Tibial nerve (tissue), 4 donors: ENCODE measurements around the gene THOC5. TPM values are rescaled to one million over a fixed set of nuclear protein-coding genes. Genes with fewer than 3 reads are reported as not detected.
A peak's percentile ranks its signal among the peaks of the same experiment; 100 is the strongest.
"Not testable (repeated sequence)": the region's sequence is repeated elsewhere in the genome, so short reads cannot be mapped to it uniquely, and the experiment has no call there.

Experiments used
- DNase-seq, 2 donors: peaks; one replicate each; pipeline ENCODE4 v3.0.0-alpha.2; 2019; ENCODE audit warnings: low spot score in 2 of 2
- H3K27ac ChIP-seq, 4 donors: fragments of 200-600 bp; sonication (generic) in 3 of 4; one replicate each; pipeline ENCODE4 v1.5.1; 2017 to 2019; ENCODE audit warnings: mild to moderate bottlenecking in 1 of 4
- H3K27me3 ChIP-seq, 2 donors: fragments of 200-600 bp; sonication (generic) in 1 of 2; one replicate each; pipeline versions ENCODE4 v1.5.1 to v1.6.0; 2017 to 2019
- H3K36me3 ChIP-seq, 3 donors: fragments of 200-600 bp; sonication (generic); one replicate each; pipeline ENCODE4 v1.5.1; 2018 to 2019
- H3K4me1 ChIP-seq, 4 donors: fragments of 200-600 bp; sonication (generic) in 3 of 4; one replicate each; pipeline ENCODE4 v1.5.1; 2017 to 2019
- H3K4me3 ChIP-seq, 4 donors: fragments of 200-600 bp; sonication (generic) in 3 of 4; one replicate each; pipeline ENCODE4 v1.5.1; 2017 to 2019; ENCODE audit warnings: mild to moderate bottlenecking in 1 of 4, moderate library complexity in 1 of 4
- H3K9me3 ChIP-seq, 4 donors: fragments of 200-600 bp; sonication (generic) in 3 of 4; one replicate each; pipeline ENCODE4 v1.5.1; 2017 to 2019
- CTCF ChIP-seq, 5 experiments: fragments of 200-600 bp in 3 of 5; fragments of 450-650 bp in 2 of 5; sonication (generic) in 3 of 5; IDR thresholded peaks; one replicate each; pipeline ENCODE4 v1.5.1; 2016 to 2019; ENCODE audit warnings: antibody characterized with exemption in 5 of 5, mild to moderate bottlenecking in 3 of 5, moderate library complexity in 2 of 5
- EP300 ChIP-seq, 2 donors: sonication (generic); formaldehyde crosslinking; IDR thresholded peaks; one replicate each; pipeline ENCODE4 v1.6.1; 2017; ENCODE audit warnings: antibody characterized with exemption in 2 of 2, mild to moderate bottlenecking in 1 of 2
- POLR2A ChIP-seq, 2 donors: fragments of 450-650 bp; IDR thresholded peaks; one replicate each; pipeline ENCODE4 v1.6.1; 2017; ENCODE audit warnings: antibody characterized with exemption in 2 of 2, mild to moderate bottlenecking in 2 of 2, moderate library complexity in 2 of 2
- WGBS, 2 donors: methylation state at CpG; one replicate each; pipeline ENCODE4 v1.1.5; 2018; 5-methylcytosine and 5-hydroxymethylcytosine counted together
- total RNA-seq, 4 donors: library from RNA; depleted of rRNA; stranded (reverse); fragments of >200 nt; gene quantifications; one replicate each; pipeline ENCODE4 v1.1.0, GENCODE V29; 2016

The THOC5 gene
- total RNA-seq, 4 donors from 2014 or later, result 31.2 to 65.9 (median 50.3) TPM

DNA sequence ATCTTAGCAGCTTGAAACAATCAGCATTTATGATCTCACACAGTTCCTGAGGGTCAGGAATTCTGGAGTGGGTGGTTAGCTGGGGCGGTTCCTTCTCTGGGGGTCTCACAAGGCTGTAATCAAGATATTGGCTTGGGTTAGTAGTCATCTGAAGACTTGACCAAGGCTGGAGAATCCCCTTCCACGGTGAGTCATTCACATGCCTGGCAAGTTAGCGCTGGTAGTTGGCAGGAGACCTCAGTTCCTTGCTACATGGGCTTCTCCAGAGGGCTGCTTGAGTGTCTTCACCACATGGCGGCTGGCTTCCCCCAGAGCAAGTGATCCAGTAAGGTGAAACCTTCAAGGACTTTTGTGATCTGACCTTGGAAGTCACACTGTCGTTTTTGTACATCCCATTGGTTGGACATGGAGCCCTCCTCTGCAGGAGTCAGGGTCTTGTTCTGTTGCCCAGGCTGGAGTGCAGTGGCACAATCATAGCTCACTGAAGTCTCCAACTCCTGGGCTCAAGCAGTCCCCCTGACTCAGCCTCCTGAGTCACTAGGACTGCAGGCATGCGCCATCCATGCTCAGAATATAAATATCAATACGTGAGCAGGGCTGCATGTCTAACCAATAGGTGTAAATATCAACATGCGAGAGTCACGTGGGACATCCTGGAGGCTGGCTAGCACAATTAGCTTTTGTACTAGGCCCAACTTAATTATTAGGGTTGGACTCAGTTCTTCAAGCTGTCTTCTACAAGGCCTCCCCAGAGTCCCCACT is 34.6 kb upstream of the THOC5 start:
- H3K27me3 ChIP-seq, result no peaks in the 10 kb centered on the region
- no peak overlapping the region for H3K4me3 ChIP-seq
- DNase-seq, result no peak
- no peaks in the 10 kb centered on the region for H3K36me3 ChIP-seq
- H3K4me1 ChIP-seq, result no peaks in the 10 kb centered on the region
- no peaks in the 10 kb centered on the region for H3K9me3 ChIP-seq
- no peak overlapping the region for H3K27ac ChIP-seq
- 41 to 58% methylated on average over 9 of the region's 9 CpGs for WGBS, 2 donors
- TF ChIP-seq CTCF (IDR thresholded peaks at IDR 0.05), result no peak
- TF ChIP-seq POLR2A (IDR thresholded peaks at IDR 0.05), result no peak
- TF ChIP-seq EP300 (IDR thresholded peaks at IDR 0.05), result no peak

DNA sequence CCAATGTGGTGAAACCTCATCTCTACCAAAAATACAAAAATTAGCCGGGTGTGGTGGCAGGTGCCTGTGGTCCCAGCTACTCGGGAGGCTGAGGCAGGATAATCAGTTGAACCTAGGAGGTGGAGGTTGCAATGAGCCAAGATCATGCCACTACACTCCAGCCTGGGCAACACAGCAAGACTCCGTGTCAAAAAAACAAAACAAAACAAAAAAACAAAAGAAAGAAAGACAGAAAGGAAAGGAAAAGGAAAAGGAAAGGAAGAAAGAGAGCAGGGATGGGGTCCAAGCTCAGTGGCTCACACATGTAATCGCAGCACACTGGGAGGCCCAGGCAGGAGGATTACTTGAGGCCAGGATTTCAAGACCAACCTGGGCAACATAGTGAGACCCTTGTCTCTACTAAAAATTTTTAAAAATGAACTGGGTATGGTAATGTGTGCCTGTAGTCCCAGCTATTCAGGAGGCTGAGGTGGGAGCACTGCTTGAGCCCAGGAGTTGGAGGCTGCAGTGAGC is 32.7 kb upstream of the THOC5 start:
- not testable (repeated sequence) for H3K4me1 ChIP-seq, DNase-seq, H3K27ac ChIP-seq, H3K36me3 ChIP-seq, H3K4me3 ChIP-seq, H3K27me3 ChIP-seq, H3K9me3 ChIP-seq
- 92 to 94% methylated on average over 4 of the region's 4 CpGs for WGBS, 2 donors

GRCh38 chr22:29584975-29585374 is 31.4 kb upstream of the THOC5 start:
- no peak overlapping the region for H3K4me3 ChIP-seq
- WGBS, 2 donors, result 87 to 97% methylated on average over 5 of the region's 5 CpGs
- no peaks in the 10 kb centered on the region for H3K36me3 ChIP-seq
- peaks cover 0 to 16% (median 0%) of the 10 kb centered on the region in 4 donors for H3K4me1 ChIP-seq
- DNase-seq, result no peak
- H3K9me3 ChIP-seq, result no peaks in the 10 kb centered on the region
- TF ChIP-seq EP300 (IDR thresholded peaks at IDR 0.05), result no peak
- TF ChIP-seq CTCF (IDR thresholded peaks at IDR 0.05), result no peak
- no peak for TF ChIP-seq POLR2A (IDR thresholded peaks at IDR 0.05)
- H3K27me3 ChIP-seq, result no peaks in the 10 kb centered on the region
- H3K27ac ChIP-seq, result no peak overlapping the region

DNA sequence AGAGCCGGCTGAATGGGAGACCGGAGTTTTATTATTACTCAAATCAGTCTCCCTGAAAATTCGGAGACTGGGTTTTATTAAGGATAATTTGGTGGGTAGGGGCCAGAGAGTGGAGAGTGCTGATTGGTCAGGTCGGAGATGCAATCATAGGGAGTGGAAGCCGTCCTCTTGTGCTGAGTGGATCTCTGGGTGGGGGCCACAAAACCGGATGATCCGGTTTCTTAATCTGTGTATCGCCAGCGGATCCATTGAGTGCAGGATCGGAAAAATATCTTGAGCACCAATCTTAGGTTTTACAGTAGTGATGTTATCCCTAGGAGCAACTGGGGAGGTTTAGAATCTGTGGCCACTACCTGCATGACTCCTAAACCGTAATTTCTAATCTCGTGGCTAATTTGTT is 28.2 kb upstream of the THOC5 start:
- no peak overlapping the region for H3K27ac ChIP-seq
- 89 to 90% methylated on average over 12 of the region's 12 CpGs for WGBS, 2 donors
- H3K4me1 ChIP-seq, result peaks cover 0 to 16% (median 0%) of the 10 kb centered on the region in 4 donors
- H3K4me3 ChIP-seq, result no peak overlapping the region
- H3K36me3 ChIP-seq, result peaks cover 0 to 9% (median 0%) of the 10 kb centered on the region in 3 donors
- peaks cover 0 to 5% (median 0%) of the 10 kb centered on the region in 4 donors for H3K9me3 ChIP-seq
- H3K27me3 ChIP-seq, result no peaks in the 10 kb centered on the region
- TF ChIP-seq CTCF (IDR thresholded peaks at IDR 0.05) (no peak), EP300 (IDR thresholded peaks at IDR 0.05) (no peak), POLR2A (IDR thresholded peaks at IDR 0.05) (no peak)
- no peak for DNase-seq

- Histone ChIP-seq H3K36me3 (peaks cover 0 to 9% (median 0%) of the 10 kb centered on the region in 3 donors), H3K9me3 (peaks cover 0 to 5% (median 0%) of the 10 kb centered on the region in 4 donors), H3K4me3 (peak overlapping the region; percentile 44 to 77 (median 58)), H3K27ac (peak overlapping the region in 3 of 4 donors; percentile 40 to 79 (median 51)), H3K27me3 (no peaks in the 10 kb centered on the region), H3K4me1 (peaks cover 0 to 16% (median 0%) of the 10 kb centered on the region in 4 donors)
- no peak for TF ChIP-seq EP300 (IDR thresholded peaks at IDR 0.05)
- no peak for TF ChIP-seq POLR2A (IDR thresholded peaks at IDR 0.05)
- no peak for TF ChIP-seq CTCF (IDR thresholded peaks at IDR 0.05)
- no peak for DNase-seq
- 7 to 25% methylated on average over 7 to 8 of the region's 8 CpGs for WGBS, 2 donors
Observed at GRCh38 chr22:29580200-29580810, 26.7 kb upstream of the THOC5 start.
